PC-9 (cell line): ENCODE data around the gene ZBTB9.

Experiments used
- EZH2 ChIP-seq: fragments of 200-600 bp; sonication (generic); IDR thresholded peaks from 2 replicates; pipeline ENCODE4 v1.8.0; 2017; ENCODE audit warnings: antibody characterized with exemption, low read depth
- TF ChIP-seq, protein P1 (sequence below): fragments of 200-600 bp; sonication (generic); conservative IDR thresholded peaks from 2 replicates; pipeline ENCODE4 v1.6.1; 2017; ENCODE audit warnings: mixed run types, antibody characterized with exemption, mild to moderate bottlenecking, moderate library complexity

- TF ChIP-seq EZH2: no peak
- TF ChIP-seq, protein P1, sequence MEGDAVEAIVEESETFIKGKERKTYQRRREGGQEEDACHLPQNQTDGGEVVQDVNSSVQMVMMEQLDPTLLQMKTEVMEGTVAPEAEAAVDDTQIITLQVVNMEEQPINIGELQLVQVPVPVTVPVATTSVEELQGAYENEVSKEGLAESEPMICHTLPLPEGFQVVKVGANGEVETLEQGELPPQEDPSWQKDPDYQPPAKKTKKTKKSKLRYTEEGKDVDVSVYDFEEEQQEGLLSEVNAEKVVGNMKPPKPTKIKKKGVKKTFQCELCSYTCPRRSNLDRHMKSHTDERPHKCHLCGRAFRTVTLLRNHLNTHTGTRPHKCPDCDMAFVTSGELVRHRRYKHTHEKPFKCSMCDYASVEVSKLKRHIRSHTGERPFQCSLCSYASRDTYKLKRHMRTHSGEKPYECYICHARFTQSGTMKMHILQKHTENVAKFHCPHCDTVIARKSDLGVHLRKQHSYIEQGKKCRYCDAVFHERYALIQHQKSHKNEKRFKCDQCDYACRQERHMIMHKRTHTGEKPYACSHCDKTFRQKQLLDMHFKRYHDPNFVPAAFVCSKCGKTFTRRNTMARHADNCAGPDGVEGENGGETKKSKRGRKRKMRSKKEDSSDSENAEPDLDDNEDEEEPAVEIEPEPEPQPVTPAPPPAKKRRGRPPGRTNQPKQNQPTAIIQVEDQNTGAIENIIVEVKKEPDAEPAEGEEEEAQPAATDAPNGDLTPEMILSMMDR: no peak; the same call in 1 of the 2 replicates
Observed at GRCh38 chr6:33414592-33415271, 39.6 kb upstream of the ZBTB9 start.
